Prostate gland (tissue), 2 donors: ENCODE results near the gene ARHGEF40. TPM values are rescaled to one million over a fixed set of nuclear protein-coding genes. Genes with fewer than 3 reads are reported as not detected.
A peak's percentile ranks its signal among the peaks of the same experiment; 100 is the strongest.

Experiments
- DNase-seq: peaks from one replicate; pipeline ENCODE4 v3.0.0-alpha.2; 2019; ENCODE audit warnings: low spot score
- H3K27ac ChIP-seq, 2 donors: fragments of 200-600 bp; sonication (generic); 2 replicates each; pipeline ENCODE4 v1.5.1; 2017 to 2019
- H3K27me3 ChIP-seq: fragments of 200-600 bp; sonication (generic); replicated peaks from 2 replicates; pipeline ENCODE4 v1.5.1; 2019; ENCODE audit not compliant: insufficient read depth
- H3K36me3 ChIP-seq, 2 donors: fragments of 200-600 bp; sonication (generic); 1 replicate in 1 of 2; 2 replicates in 1 of 2; pipeline versions ENCODE4 v1.5.1 to v1.8.1; 2017 to 2019
- H3K4me1 ChIP-seq: fragments of 200-600 bp; sonication (generic); replicated peaks from 2 replicates; pipeline ENCODE4 v1.5.1; 2019
- H3K4me3 ChIP-seq, 2 donors: fragments of 200-600 bp; sonication (generic); 2 replicates each; pipeline ENCODE4 v1.5.1; 2017 to 2019
- H3K9me3 ChIP-seq: fragments of 200-600 bp; sonication (generic); 2 replicates; pipeline ENCODE4 v1.5.1; 2017
- CTCF ChIP-seq, 4 experiments: fragments of 200-600 bp in 2 of 4; fragments of 450-650 bp in 2 of 4; sonication (generic) in 2 of 4; IDR thresholded peaks; 1 replicate in 3 of 4; 2 replicates in 1 of 4; pipeline ENCODE4 v1.5.1; 2016 to 2019; ENCODE audit warnings: antibody characterized with exemption in 4 of 4, mild to moderate bottlenecking in 2 of 4, moderate library complexity in 2 of 4
- POLR2A ChIP-seq: fragments of 450-650 bp; IDR thresholded peaks from one replicate; pipeline ENCODE4 v1.6.1; 2016; ENCODE audit warnings: antibody characterized with exemption, mild to moderate bottlenecking
- POLR2AphosphoS5 ChIP-seq: sonication (generic); formaldehyde crosslinking; IDR thresholded peaks from one replicate; pipeline ENCODE4 v1.6.1; 2017; ENCODE audit warnings: antibody characterized with exemption
- WGBS: methylation state at CpG from one replicate; pipeline ENCODE4 v1.1.5; 2018; 5-methylcytosine and 5-hydroxymethylcytosine counted together
- intact Hi-C: fragments of 100-400 bp; cut with DNase I; formaldehyde crosslinking; loops from one replicate; pipeline ENCODE4 v1.14.2; 2022
- total RNA-seq, 2 donors: library from RNA; depleted of rRNA; stranded (reverse); fragments of >200 nt; gene quantifications; one replicate each; pipeline ENCODE4 v1.1.0, GENCODE V29; 2016

The ARHGEF40 gene
- total RNA-seq, 2 donors from 2014 or later = 12.4 to 37.7 TPM

GRCh38 chr14:21043974-21044618 lies 26.0 kb upstream of the ARHGEF40 start:
- Histone ChIP-seq H3K9me3 (no peaks in the 10 kb centered on the region), H3K4me3 (no peak overlapping the region), H3K27ac (peak overlapping the region in 1 of 2 donors; percentile 16), H3K4me1 (peaks cover 9% of the 10 kb centered on the region), H3K27me3 (no peaks in the 10 kb centered on the region), H3K36me3 (no peaks in the 10 kb centered on the region)
- TF ChIP-seq POLR2AphosphoS5 = no peak
- no peak for TF ChIP-seq POLR2A
- TF ChIP-seq CTCF (IDR thresholded peaks at IDR 0.05) = no peak
- DNase-seq = no peak
- intact Hi-C loops = loop anchor here (10.0 kb wide), 1 partner anchor 189 kb away; no protein-coding TSS in a partner anchor
- WGBS = 38% methylated on average over 6 of the region's 6 CpGs

GRCh38 chr14:21047378-21047781 lies 22.7 kb upstream of the ARHGEF40 start:
- TF ChIP-seq POLR2AphosphoS5 (peak; percentile 33), POLR2A (no peak)
- H3K27ac ChIP-seq = no peak overlapping the region
- DNase-seq = no peak
- H3K4me3 ChIP-seq = no peak overlapping the region
- H3K27me3 ChIP-seq = no peaks in the 10 kb centered on the region
- H3K4me1 ChIP-seq = no peaks in the 10 kb centered on the region
- WGBS = 45% methylated on average over 2 of the region's 2 CpGs
- no peaks in the 10 kb centered on the region for H3K9me3 ChIP-seq
- intact Hi-C loops = loop anchor here (10.0 kb wide), 1 partner anchor 193 kb away; no protein-coding TSS in a partner anchor
- H3K36me3 ChIP-seq = no peaks in the 10 kb centered on the region

GRCh38 chr14:21048638-21049037 lies 21.5 kb upstream of the ARHGEF40 start:
- DNase-seq = no peak
- Histone ChIP-seq H3K4me3 (no peak overlapping the region), H3K4me1 (no peaks in the 10 kb centered on the region), H3K36me3 (no peaks in the 10 kb centered on the region), H3K27ac (no peak overlapping the region), H3K9me3 (no peaks in the 10 kb centered on the region), H3K27me3 (no peaks in the 10 kb centered on the region)
- TF ChIP-seq POLR2AphosphoS5 (no peak), POLR2A (no peak), CTCF (IDR thresholded peaks at IDR 0.05) (no peak)
- whole genome bisulfite sequencing = 71% methylated on average over 2 of the region's 2 CpGs
- intact Hi-C loops = loop anchor here (10.0 kb wide), 1 partner anchor 194 kb away; no protein-coding TSS in a partner anchor

- WGBS = 88% methylated on average over 3 of the region's 3 CpGs
Measured at GRCh38 chr14:21049271-21049673, 20.8 kb upstream of the ARHGEF40 start.

GRCh38 chr14:21050597-21050996 lies 19.5 kb upstream of the ARHGEF40 start:
- intact Hi-C loops = no loop called here
- no peak for DNase-seq
- Histone ChIP-seq H3K27ac (no peak overlapping the region), H3K9me3 (no peaks in the 10 kb centered on the region), H3K4me1 (no peaks in the 10 kb centered on the region), H3K4me3 (no peak overlapping the region), H3K36me3 (no peaks in the 10 kb centered on the region), H3K27me3 (no peaks in the 10 kb centered on the region)
- 79% methylated on average over 3 of the region's 3 CpGs for WGBS
- no peak for TF ChIP-seq POLR2A
- no peak for TF ChIP-seq POLR2AphosphoS5
- TF ChIP-seq CTCF (IDR thresholded peaks at IDR 0.05) = no peak

More at GRCh38 chr14:21049271-21049673, 20.8 kb upstream of the ARHGEF40 start:
- intact Hi-C loops = loop anchor here (10.0 kb wide), 1 partner anchor 194 kb away; no protein-coding TSS in a partner anchor
- Histone ChIP-seq H3K27ac (no peak overlapping the region), H3K27me3 (no peaks in the 10 kb centered on the region), H3K4me3 (no peak overlapping the region), H3K9me3 (no peaks in the 10 kb centered on the region), H3K4me1 (no peaks in the 10 kb centered on the region), H3K36me3 (no peaks in the 10 kb centered on the region)
- no peak for DNase-seq
- no peak for TF ChIP-seq POLR2A
- no peak for TF ChIP-seq POLR2AphosphoS5
- TF ChIP-seq CTCF (IDR thresholded peaks at IDR 0.05) = no peak
